Liver (tissue), 3 donors: Measurements from ENCODE around the gene LIFR.

ENCODE experiments used
- EGR1 ChIP-seq, 2 donors: IDR thresholded peaks; 2 replicates each; pipeline ENCODE4 v1.6.1; 2016 to 2018; ENCODE audit warnings: antibody characterized with exemption in 2 of 2, low read depth in 2 of 2
- HNF4G ChIP-seq: IDR thresholded peaks from 2 replicates; pipeline ENCODE4 v1.6.1; 2016; ENCODE audit warnings: antibody characterized with exemption
- JUND ChIP-seq, 2 donors: IDR thresholded peaks; 2 replicates each; pipeline ENCODE4 v1.6.1; 2016; ENCODE audit warnings: antibody characterized with exemption in 2 of 2
- NR2F2 ChIP-seq: IDR thresholded peaks from 2 replicates; pipeline ENCODE4 v1.6.1; 2016; ENCODE audit warnings: antibody characterized with exemption
- RAD21 ChIP-seq, 2 donors: IDR thresholded peaks; 2 replicates each; pipeline ENCODE4 v1.6.1; 2016; ENCODE audit warnings: antibody characterized with exemption in 2 of 2, mild to moderate bottlenecking in 2 of 2
- TAF1 ChIP-seq: conservative IDR thresholded peaks from 2 replicates; pipeline ENCODE4 v1.6.1; 2016; ENCODE audit warnings: antibody characterized with exemption, mild to moderate bottlenecking
- YY1 ChIP-seq: IDR thresholded peaks from 2 replicates; pipeline ENCODE4 v1.6.1; 2016; ENCODE audit warnings: antibody characterized with exemption, mild to moderate bottlenecking
- TF ChIP-seq, protein P1 (sequence below): fragments of 150-350 bp; IDR thresholded peaks from 2 replicates; pipeline ENCODE4 v1.5.1; 2017; ENCODE audit warnings: improper control_type of control experiment, low read depth, low read length; ENCODE audit not compliant: missing input control
- TF ChIP-seq, protein P2 (sequence below): IDR thresholded peaks from 2 replicates; pipeline ENCODE4 v1.6.1; 2016; ENCODE audit warnings: antibody characterized with exemption
- TF ChIP-seq, protein P3 (sequence below): IDR thresholded peaks from 2 replicates; pipeline ENCODE4 v1.6.1; 2016; ENCODE audit warnings: antibody characterized with exemption
- TF ChIP-seq, protein P4 (sequence below): IDR thresholded peaks from 2 replicates; pipeline ENCODE4 v1.6.1; 2016; ENCODE audit warnings: antibody characterized with exemption, mild to moderate bottlenecking
- TF ChIP-seq, protein P5 (sequence below): IDR thresholded peaks from 2 replicates; pipeline ENCODE4 v1.6.1; 2016; ENCODE audit warnings: antibody characterized with exemption
- donor health status: healthy.
- donor health status: healthy.

DNA sequence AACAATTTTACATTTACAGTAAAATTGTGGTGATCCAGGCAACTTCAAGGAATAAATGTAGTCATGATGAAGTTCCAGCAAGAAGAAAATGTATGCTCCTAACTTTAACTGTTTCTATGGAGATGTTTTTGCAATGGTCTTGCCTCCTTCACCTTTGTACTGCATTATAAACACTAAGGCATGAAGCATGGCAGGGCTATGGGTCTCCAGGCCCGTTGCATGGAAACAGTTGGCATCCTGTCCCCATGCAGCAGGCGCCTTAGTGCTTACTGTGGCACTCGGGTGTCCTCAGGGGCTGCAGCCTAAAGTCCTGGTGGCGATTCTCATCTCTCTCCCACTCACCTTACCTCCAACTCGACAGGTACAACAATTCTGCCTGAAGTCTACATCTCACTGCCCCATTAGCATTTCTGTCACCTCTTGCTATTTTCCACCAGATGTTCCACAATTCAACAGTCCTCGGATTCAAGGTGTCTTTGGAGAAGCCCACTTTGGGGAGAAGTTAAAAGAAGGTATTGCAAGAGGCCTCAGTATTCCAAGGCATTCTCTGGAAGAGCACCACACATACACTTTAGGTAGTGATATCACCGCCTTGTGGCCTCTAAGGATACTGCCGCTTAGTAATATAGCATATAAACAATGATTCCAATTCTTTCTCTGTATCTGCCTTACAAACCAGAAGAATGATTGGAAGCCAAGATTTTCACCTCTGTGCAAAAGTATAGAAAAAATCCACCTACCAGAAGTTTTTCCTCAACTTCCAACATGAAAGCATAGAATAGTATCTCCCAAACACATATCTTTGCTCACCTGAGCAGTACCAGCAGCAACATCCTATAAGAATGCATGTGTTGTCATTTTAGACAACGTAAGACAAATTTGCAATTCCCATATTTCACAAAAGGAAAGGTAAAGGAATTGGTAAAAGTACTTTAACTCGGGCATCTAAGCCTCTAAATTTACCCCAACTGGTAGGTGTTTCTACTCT is 5.1 kb downstream of the LIFR start:
- TF ChIP-seq, protein P1, sequence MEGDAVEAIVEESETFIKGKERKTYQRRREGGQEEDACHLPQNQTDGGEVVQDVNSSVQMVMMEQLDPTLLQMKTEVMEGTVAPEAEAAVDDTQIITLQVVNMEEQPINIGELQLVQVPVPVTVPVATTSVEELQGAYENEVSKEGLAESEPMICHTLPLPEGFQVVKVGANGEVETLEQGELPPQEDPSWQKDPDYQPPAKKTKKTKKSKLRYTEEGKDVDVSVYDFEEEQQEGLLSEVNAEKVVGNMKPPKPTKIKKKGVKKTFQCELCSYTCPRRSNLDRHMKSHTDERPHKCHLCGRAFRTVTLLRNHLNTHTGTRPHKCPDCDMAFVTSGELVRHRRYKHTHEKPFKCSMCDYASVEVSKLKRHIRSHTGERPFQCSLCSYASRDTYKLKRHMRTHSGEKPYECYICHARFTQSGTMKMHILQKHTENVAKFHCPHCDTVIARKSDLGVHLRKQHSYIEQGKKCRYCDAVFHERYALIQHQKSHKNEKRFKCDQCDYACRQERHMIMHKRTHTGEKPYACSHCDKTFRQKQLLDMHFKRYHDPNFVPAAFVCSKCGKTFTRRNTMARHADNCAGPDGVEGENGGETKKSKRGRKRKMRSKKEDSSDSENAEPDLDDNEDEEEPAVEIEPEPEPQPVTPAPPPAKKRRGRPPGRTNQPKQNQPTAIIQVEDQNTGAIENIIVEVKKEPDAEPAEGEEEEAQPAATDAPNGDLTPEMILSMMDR = peak; percentile 55
- TF ChIP-seq, protein P2, sequence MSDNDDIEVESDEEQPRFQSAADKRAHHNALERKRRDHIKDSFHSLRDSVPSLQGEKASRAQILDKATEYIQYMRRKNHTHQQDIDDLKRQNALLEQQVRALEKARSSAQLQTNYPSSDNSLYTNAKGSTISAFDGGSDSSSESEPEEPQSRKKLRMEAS = no peak
- TF ChIP-seq, protein P3, sequence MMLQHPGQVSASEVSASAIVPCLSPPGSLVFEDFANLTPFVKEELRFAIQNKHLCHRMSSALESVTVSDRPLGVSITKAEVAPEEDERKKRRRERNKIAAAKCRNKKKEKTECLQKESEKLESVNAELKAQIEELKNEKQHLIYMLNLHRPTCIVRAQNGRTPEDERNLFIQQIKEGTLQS = no peak
- TF ChIP-seq NR2F2 (no peak), JUND (IDR thresholded peaks at IDR 0.05) (no peak), RAD21 (IDR thresholded peaks at IDR 0.05) (peak; percentile 65 to 76), YY1 (no peak), TAF1 (no peak), EGR1 (IDR thresholded peaks at IDR 0.05; ENCODE audit: low read depth in 2 of 2) (no peak), HNF4G (no peak)
- TF ChIP-seq, protein P4, sequence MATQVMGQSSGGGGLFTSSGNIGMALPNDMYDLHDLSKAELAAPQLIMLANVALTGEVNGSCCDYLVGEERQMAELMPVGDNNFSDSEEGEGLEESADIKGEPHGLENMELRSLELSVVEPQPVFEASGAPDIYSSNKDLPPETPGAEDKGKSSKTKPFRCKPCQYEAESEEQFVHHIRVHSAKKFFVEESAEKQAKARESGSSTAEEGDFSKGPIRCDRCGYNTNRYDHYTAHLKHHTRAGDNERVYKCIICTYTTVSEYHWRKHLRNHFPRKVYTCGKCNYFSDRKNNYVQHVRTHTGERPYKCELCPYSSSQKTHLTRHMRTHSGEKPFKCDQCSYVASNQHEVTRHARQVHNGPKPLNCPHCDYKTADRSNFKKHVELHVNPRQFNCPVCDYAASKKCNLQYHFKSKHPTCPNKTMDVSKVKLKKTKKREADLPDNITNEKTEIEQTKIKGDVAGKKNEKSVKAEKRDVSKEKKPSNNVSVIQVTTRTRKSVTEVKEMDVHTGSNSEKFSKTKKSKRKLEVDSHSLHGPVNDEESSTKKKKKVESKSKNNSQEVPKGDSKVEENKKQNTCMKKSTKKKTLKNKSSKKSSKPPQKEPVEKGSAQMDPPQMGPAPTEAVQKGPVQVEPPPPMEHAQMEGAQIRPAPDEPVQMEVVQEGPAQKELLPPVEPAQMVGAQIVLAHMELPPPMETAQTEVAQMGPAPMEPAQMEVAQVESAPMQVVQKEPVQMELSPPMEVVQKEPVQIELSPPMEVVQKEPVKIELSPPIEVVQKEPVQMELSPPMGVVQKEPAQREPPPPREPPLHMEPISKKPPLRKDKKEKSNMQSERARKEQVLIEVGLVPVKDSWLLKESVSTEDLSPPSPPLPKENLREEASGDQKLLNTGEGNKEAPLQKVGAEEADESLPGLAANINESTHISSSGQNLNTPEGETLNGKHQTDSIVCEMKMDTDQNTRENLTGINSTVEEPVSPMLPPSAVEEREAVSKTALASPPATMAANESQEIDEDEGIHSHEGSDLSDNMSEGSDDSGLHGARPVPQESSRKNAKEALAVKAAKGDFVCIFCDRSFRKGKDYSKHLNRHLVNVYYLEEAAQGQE = no peak
- TF ChIP-seq, protein P5, sequence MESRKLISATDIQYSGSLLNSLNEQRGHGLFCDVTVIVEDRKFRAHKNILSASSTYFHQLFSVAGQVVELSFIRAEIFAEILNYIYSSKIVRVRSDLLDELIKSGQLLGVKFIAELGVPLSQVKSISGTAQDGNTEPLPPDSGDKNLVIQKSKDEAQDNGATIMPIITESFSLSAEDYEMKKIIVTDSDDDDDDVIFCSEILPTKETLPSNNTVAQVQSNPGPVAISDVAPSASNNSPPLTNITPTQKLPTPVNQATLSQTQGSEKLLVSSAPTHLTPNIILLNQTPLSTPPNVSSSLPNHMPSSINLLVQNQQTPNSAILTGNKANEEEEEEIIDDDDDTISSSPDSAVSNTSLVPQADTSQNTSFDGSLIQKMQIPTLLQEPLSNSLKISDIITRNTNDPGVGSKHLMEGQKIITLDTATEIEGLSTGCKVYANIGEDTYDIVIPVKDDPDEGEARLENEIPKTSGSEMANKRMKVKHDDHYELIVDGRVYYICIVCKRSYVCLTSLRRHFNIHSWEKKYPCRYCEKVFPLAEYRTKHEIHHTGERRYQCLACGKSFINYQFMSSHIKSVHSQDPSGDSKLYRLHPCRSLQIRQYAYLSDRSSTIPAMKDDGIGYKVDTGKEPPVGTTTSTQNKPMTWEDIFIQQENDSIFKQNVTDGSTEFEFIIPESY = no peak
